GF-D8 (cell line): ENCODE measurements around the gene NCKAP5L.
"Not testable (repeated sequence)": the region's sequence is repeated elsewhere in the genome, so short reads cannot be mapped to it uniquely, and the experiment has no call there.

Experiments used
- DNase-seq: peaks from one replicate; lab custom pipeline; 2025; lab: John Stamatoyannopoulos, UW

NCKAP5L gene

GRCh38 chr12:49777800-49778748 lies 50.1 kb downstream of the NCKAP5L start:
- DNase-seq = no peak

DNA sequence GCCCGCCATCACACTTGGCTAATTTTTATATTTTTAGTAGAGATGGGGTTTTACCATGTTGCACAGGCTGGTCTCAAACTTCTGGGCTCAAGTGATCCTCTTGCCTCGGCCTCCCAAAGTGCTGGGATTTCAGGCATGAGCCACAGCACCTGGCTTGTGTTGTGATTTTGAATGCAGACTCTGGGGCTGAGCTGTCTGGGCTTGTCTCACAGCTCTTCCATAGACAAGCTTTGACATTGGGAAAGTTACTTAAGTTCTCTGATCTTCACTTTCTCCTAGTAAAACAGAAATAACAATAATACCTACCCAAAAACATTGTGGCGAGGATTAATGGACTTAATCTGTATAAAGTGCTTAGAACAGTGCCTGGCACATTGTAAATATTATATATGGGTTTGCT lies 50.9 kb downstream of the NCKAP5L start:
- DNase-seq = no peak

DNA sequence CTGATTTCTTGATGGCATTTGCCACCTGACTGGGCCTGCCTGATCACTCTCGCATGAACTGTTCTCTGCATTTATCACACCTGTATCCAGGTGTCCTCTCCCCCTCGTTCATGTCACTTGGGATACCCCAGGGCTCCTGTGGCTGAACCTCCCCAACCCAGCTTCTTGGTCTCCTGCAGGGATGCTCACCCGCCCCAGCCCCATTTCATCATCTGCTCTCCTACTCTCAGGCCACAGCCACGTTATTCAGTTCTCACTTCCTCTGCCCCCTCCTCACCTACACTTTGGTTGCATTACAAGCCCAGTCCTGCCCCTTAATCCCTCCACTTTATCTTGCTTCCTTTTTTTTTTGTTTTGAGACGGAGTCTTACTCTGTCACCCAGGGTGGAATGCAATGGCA lies 51.4 kb downstream of the NCKAP5L start:
- DNase-seq = no peak

- DNase-seq = peak; percentile 35
Observed at GRCh38 chr12:49776413-49776812, 51.8 kb downstream of the NCKAP5L start.

DNA sequence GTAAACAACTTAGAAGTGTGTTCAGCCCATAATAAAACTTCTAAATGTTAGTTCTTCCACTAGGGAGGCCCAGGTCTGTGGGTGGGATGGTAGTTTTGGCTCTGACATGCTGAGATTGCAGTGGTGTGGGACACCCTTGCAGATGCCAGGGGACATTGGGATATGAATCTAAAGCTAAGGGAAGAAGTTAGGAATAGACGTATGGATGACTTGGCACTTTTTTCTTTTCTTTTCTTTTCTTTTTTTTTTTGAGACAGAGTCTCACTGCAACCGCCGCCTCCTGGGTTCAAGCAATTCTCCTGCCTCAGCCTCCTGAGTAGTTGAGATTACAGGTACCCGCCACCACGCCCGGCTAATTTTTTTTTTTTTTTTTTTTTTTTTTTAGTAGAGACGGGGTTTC lies 55.1 kb downstream of the NCKAP5L start:
- not testable (repeated sequence) for DNase-seq

GRCh38 chr12:49767333-49767732 lies 60.9 kb downstream of the NCKAP5L start:
- no peak for DNase-seq

- no peak for DNase-seq
Observed at GRCh38 chr12:49766115-49766455, 62.1 kb downstream of the NCKAP5L start.

- DNase-seq = no peak
Observed at GRCh38 chr12:49764126-49764525, 64.1 kb downstream of the NCKAP5L start.

GRCh38 chr12:49763006-49763591 lies 65.1 kb downstream of the NCKAP5L start:
- peak; percentile 73 for DNase-seq

- no peak for DNase-seq
Observed at GRCh38 chr12:49762468-49762847, 65.8 kb downstream of the NCKAP5L start.

DNA sequence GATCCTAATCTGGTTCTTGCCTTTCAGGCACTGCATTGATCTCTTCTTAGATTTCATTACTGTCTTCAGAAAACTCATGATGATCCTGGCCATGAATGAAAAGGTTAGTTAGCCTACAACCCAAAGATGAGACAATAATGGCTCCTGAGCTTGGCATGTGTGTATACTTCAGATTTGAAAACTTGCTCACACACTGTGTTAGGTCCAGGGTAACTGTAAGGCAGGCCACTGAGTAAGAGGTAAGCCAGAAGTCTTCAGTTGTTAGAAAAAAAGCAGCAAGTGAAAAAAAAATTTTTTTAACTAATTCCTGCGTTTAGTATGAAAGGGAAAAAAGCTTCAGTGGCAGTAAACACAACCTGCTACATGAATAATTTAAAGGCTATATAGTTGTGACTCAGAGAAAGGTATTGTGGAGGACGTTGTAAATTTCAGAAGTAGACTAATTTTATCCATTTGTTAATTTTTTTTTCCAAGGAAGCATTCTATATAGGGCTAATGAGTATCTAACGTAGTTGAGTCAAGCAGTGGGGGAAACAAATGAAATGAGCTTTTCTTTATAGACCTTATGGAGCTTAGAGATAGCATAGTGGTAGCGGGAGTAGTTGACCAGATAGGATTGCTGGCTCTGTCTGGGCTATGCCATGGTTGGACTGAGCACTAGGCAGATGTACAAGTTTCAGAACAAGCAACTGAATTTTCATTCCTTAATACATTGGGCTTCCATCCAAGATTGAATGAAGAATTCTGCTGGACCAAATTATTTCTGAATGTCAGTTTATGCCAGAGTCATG lies 66.3 kb downstream of the NCKAP5L start:
- no peak for DNase-seq

- no peak for DNase-seq
Observed at GRCh38 chr12:49750996-49751393, 77.2 kb downstream of the NCKAP5L start.

GRCh38 chr12:49750027-49750995 lies 77.9 kb downstream of the NCKAP5L start:
- DNase-seq = peak; percentile 43

DNA sequence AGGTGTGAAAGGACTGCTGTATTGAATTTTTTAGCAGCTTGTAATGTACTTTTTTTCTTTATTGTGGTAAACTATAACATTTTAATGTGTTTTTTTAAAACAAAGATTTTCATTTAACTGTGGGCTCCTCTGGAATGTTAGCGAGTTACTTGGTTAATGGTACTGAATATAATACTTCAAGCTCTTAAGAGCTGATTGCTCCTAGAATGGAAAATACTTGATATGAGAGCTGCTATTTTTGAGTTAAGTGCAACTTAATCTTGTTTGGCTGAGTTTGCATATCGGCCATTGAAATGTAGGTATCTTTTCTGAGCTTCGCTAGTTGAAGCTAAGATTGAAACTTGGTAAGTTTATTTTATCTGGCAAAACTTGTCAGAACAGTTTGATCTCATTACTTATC lies 79.4 kb downstream of the NCKAP5L start:
- no peak for DNase-seq

DNA sequence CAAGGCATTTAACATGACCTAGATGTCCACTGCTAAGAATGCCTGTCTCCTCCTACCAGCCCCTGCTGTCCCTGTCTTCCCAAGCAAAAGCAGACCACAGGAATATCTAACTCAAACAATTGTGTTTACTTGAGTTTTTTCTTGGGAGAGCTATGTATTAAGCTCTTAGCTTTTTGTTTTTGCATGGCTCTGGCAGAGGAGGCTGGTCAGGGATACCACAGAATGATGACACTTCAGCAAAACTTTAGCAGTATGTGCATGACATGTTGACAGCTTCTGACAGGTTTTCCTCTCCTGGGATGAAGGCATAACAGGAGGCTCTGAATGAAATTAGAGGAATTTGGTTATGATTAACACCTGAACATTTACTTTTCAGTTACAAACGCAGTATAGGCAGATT lies 79.9 kb downstream of the NCKAP5L start:
- no peak for DNase-seq

- no peak for DNase-seq
Observed at GRCh38 chr12:49744363-49744885, 83.8 kb downstream of the NCKAP5L start.

- peak; percentile 81 for DNase-seq
Observed at GRCh38 chr12:49741882-49742620, 86.2 kb downstream of the NCKAP5L start.
